PC-9 (cell line): Measurements from ENCODE around the gene LRRC47.

Source experiments
- EZH2 ChIP-seq: fragments of 200-600 bp; sonication (generic); IDR thresholded peaks from 2 replicates; pipeline ENCODE4 v1.8.0; 2017; ENCODE audit warnings: antibody characterized with exemption, low read depth
- TF ChIP-seq, protein P1 (sequence below): fragments of 200-600 bp; sonication (generic); conservative IDR thresholded peaks from 2 replicates; pipeline ENCODE4 v1.6.1; 2017; ENCODE audit warnings: mixed run types, antibody characterized with exemption, mild to moderate bottlenecking, moderate library complexity

DNA sequence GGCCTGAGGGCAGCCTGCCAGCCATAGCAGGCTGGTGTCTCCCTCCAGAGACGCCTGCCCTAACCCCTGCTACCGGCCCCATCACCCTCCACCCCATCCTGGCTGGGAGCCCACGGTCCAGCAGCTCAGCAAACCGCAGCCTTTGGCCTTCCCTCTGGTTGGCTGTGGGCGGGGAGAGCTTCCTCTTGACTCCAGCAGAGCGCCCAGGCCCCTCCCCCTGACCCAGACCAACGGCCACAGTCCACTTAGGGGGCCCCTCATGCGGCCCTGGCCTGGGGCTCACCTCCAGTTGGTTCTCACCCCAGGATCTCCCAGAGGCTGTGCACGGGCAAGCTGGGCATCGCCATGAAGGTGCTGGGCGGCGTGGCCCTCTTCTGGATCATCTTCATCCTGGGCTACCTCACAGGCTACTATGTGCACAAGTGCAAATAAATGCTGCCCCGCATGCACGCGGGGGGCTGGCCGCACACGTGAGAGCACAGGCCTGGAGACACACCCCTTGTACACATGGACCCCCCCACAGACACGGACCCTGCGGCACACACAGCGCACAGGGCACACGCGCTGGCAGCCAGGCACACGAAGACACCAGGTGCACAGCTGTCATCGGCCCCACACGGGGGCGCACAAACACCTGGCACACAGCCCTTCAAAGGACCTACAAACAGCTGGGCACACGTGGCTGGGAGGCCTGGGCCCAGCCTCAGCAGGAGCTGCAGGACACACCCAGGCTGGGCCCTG, 20.6 kb downstream of the LRRC47 start:
- TF ChIP-seq, protein P1, sequence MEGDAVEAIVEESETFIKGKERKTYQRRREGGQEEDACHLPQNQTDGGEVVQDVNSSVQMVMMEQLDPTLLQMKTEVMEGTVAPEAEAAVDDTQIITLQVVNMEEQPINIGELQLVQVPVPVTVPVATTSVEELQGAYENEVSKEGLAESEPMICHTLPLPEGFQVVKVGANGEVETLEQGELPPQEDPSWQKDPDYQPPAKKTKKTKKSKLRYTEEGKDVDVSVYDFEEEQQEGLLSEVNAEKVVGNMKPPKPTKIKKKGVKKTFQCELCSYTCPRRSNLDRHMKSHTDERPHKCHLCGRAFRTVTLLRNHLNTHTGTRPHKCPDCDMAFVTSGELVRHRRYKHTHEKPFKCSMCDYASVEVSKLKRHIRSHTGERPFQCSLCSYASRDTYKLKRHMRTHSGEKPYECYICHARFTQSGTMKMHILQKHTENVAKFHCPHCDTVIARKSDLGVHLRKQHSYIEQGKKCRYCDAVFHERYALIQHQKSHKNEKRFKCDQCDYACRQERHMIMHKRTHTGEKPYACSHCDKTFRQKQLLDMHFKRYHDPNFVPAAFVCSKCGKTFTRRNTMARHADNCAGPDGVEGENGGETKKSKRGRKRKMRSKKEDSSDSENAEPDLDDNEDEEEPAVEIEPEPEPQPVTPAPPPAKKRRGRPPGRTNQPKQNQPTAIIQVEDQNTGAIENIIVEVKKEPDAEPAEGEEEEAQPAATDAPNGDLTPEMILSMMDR: no peak; the same call in 1 of the 2 replicates
- TF ChIP-seq EZH2: no peak
